GM19463 (cell line): ENCODE results near the gene FEM1B.

Experiments
- ATAC-seq: cut with Tn5 transposase; IDR thresholded peaks from one replicate; pipeline ENCODE4 v1.9.1; 2021; ENCODE audit warnings: mild to moderate bottlenecking, moderate library complexity; ENCODE audit not compliant: unreplicated experiment

FEM1B gene

GRCh38 chr15:68318931-68319909 lies 41.7 kb downstream of the FEM1B start:
- no peak for ATAC-seq

GRCh38 chr15:68319997-68320396 lies 42.5 kb downstream of the FEM1B start:
- ATAC-seq, result no peak

- no peak for ATAC-seq
Observed at GRCh38 chr15:68321229-68321628, 43.7 kb downstream of the FEM1B start.

GRCh38 chr15:68322796-68323195 lies 45.3 kb downstream of the FEM1B start:
- no peak for ATAC-seq

GRCh38 chr15:68325726-68326125 lies 48.2 kb downstream of the FEM1B start:
- no peak for ATAC-seq

- ATAC-seq, result no peak
Observed at GRCh38 chr15:68326711-68327354, 49.3 kb downstream of the FEM1B start.

- no peak for ATAC-seq
Observed at GRCh38 chr15:68328443-68328842, 50.9 kb downstream of the FEM1B start.

GRCh38 chr15:68328964-68329363 lies 51.4 kb downstream of the FEM1B start:
- no peak for ATAC-seq

GRCh38 chr15:68330416-68330815 lies 52.9 kb downstream of the FEM1B start:
- ATAC-seq, result no peak

GRCh38 chr15:68330901-68331300 lies 53.4 kb downstream of the FEM1B start:
- no peak for ATAC-seq

GRCh38 chr15:68332266-68332665 lies 54.7 kb downstream of the FEM1B start:
- no peak for ATAC-seq

GRCh38 chr15:68333775-68334470 lies 56.4 kb downstream of the FEM1B start:
- ATAC-seq, result no peak

GRCh38 chr15:68334661-68335124 lies 57.1 kb downstream of the FEM1B start:
- ATAC-seq, result no peak

GRCh38 chr15:68335251-68335650 lies 57.7 kb downstream of the FEM1B start:
- ATAC-seq, result no peak

- no peak for ATAC-seq
Observed at GRCh38 chr15:68335655-68336054, 58.1 kb downstream of the FEM1B start.

- ATAC-seq, result no peak
Observed at GRCh38 chr15:68336516-68336915, 59.0 kb downstream of the FEM1B start.

- ATAC-seq, result no peak
Observed at GRCh38 chr15:68337826-68338225, 60.3 kb downstream of the FEM1B start.

GRCh38 chr15:68339481-68339880 lies 61.9 kb downstream of the FEM1B start:
- no peak for ATAC-seq

- no peak for ATAC-seq
Observed at GRCh38 chr15:68340726-68341671, 63.5 kb downstream of the FEM1B start.
